NCI-H226 (cell line): ENCODE data around the gene PIP5K1B.
"Not testable (repeated sequence)": the region's sequence is repeated elsewhere in the genome, so short reads cannot be mapped to it uniquely, and the experiment has no call there.

Experiments
- DNase-seq: peaks from one replicate; pipeline ENCODE4 v3.0.0-alpha.2; 2015

PIP5K1B gene

DNA sequence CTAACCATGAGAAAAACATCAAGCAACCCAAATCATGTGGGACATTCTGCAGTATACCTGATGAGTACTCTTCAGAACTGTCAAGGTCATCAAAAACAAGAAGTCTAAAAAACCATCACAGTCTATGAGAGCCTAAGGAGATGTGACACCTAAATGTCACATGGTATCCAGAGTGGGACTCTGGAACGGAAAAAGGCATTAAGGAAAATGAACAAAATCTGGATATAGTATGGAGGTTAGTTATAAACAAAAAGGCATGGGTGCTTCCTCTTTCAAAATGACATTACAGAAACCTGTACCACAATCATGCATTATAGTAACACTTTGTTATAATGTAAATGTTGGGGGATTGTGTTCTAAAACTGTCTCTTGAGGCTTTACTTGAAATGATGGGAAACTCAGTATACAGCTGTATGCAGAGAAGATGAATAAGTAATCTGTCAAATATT lies 261.5 kb downstream of the PIP5K1B start:
- DNase-seq: no peak

DNA sequence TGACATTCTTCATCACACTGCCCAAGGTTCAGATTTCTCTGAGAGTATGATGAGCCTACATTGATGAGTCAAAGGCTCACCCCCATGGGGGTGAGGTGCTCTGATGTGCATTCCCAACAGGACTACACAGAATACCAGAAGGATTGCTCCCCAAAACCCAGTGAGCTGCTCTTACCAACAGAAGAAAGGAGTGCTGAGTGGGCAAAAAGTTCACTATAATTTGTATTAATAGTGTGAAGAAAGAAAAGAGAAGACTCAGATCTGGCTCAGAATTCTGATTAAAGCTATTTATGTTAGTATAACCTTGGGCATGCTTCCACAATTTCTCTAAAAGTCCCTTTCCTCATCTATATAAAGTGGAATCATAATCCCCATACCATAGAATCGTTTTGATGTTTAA lies 262.8 kb downstream of the PIP5K1B start:
- no peak for DNase-seq

GRCh38 chr9:68969538-68969937 lies 264.5 kb downstream of the PIP5K1B start:
- no peak for DNase-seq

GRCh38 chr9:68970151-68970550 lies 265.1 kb downstream of the PIP5K1B start:
- no peak for DNase-seq

GRCh38 chr9:68973619-68974018 lies 268.6 kb downstream of the PIP5K1B start:
- DNase-seq: no peak

GRCh38 chr9:68974431-68974830 lies 269.4 kb downstream of the PIP5K1B start:
- no peak for DNase-seq

DNA sequence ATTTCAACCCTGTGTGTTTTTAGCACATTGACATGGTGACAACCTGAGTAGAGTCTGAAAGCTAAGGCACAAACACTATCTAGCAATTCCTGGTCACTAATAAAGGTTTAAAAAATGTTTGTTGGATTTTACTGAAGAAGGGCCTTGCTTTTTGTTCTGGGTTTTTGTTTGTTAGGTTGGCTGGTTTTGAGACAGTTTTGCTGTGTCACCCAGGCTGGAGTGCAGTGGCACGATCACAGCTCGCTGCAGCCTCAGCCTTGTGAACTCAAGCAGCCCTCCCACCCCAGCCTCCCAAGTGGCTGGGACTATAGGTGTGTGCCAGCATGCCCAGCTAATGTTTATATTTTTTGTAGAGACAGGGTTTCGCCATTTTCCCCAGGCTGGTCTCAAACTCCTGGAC lies 269.9 kb downstream of the PIP5K1B start:
- no peak for DNase-seq

GRCh38 chr9:68975365-68976043 lies 270.5 kb downstream of the PIP5K1B start:
- no peak for DNase-seq

DNA sequence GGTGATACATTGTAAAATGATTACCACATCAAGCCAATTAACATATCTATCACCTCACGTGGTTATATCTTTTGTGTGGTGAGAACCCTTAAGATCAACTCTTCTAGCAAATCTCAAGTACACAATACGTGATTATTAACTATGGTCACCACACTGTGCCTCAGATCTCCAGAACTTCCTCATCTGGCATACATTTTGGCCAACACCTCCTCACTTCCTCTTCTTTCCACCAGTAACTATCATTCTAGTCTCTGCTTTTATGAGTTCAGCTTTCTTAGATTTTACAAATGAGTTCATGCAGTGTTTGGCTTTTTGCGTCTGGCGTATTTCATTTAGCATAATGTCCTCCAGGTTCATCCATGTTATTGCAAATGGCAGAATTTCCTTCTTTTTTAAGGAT lies 273.0 kb downstream of the PIP5K1B start:
- DNase-seq: no peak

DNA sequence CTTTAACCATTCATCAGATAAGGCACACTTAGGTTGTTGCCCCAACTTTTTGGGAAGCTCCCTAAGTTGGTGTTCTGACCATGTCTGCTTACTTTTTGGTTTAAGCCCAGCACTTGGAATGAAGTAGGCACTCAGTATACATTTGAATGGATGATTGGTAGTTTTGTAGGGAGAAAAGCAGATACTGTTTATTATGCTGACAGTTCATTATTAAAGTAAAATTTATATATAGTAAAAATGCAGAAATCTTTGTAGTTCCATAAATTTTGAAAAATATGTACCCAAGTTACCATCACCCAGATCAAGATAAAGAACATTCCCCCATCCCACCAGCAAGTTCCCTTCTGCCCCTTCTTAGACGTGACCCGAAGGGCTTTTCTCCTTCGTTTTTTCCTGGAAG lies 273.5 kb downstream of the PIP5K1B start:
- DNase-seq: no peak

GRCh38 chr9:68979538-68980314 lies 274.7 kb downstream of the PIP5K1B start:
- no peak for DNase-seq

DNA sequence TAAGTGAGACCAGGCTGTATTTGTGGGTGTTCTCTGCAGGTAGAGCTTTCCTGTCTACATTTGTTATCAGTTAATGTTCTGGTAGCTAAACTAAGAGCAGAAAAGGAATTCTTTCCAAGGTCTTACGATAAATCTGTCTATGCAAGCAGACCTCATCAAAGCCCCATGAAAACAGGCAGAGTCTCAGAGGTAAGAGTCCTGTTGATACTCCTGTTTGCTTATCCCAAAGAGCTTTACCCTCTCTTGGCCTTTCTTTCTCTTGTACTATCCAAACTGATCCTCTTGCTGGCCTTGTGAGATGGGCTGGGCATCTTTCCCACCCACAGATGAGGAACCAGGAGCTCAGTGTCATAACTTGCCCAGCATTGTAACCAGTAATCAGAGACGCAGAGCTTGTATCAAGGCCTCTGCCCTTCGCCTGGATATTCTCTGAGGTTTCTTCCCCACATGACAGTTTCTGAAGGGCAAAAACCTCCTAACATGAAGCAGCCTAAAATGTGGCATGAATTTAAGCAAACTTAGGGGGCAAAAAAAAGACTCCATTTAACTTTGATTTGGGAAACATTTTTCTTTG lies 275.4 kb downstream of the PIP5K1B start:
- no peak for DNase-seq

- no peak for DNase-seq
Measured at GRCh38 chr9:68981789-68982188, 276.7 kb downstream of the PIP5K1B start.

GRCh38 chr9:68983008-68983411 lies 278.0 kb downstream of the PIP5K1B start:
- no peak for DNase-seq

- no peak for DNase-seq
Measured at GRCh38 chr9:68983522-68984424, 278.7 kb downstream of the PIP5K1B start.

- not testable (repeated sequence) for DNase-seq
Measured at GRCh38 chr9:68986949-68987348, 281.9 kb downstream of the PIP5K1B start.

- no peak for DNase-seq
Measured at GRCh38 chr9:68991457-68991856, 286.4 kb downstream of the PIP5K1B start.

- no peak for DNase-seq
Measured at GRCh38 chr9:68995776-68996175, 290.7 kb downstream of the PIP5K1B start.

GRCh38 chr9:68996462-68996861 lies 291.4 kb downstream of the PIP5K1B start:
- no peak for DNase-seq

GRCh38 chr9:68997666-68998065 lies 292.6 kb downstream of the PIP5K1B start:
- no peak for DNase-seq

- no peak for DNase-seq
Measured at GRCh38 chr9:68998385-68998784, 293.3 kb downstream of the PIP5K1B start.

GRCh38 chr9:68998812-68999211 lies 293.8 kb downstream of the PIP5K1B start:
- no peak for DNase-seq
